ENCODE data around the gene LAMA3.

The LAMA3 gene

GRCh38 chr18:23893653-23894052 lies 204.4 kb downstream of the LAMA3 start:
- TF ChIP-seq CTCF (IDR thresholded peaks at IDR 0.05), result no peak
- peaks cover 0 to 9% (median 1%) of the 10 kb centered on the region in 4 donors for H3K4me1 ChIP-seq
- intact Hi-C loops (cut with DNase I; ENCODE audit: low total_unique reads), result no loop called here
- peaks cover 0 to 7% (median 0%) of the 10 kb centered on the region in 3 donors for H3K36me3 ChIP-seq
- no peaks in the 10 kb centered on the region for H3K9me3 ChIP-seq
- no peak overlapping the region for H3K4me3 ChIP-seq
- no peak for DNase-seq
- H3K27ac ChIP-seq, result no peak overlapping the region
- H3K27me3 ChIP-seq, result no peaks in the 10 kb centered on the region

GRCh38 chr18:23894661-23895175 lies 205.5 kb downstream of the LAMA3 start:
- DNase-seq, result no peak
- peaks cover 0 to 7% (median 7%) of the 10 kb centered on the region in 3 donors for H3K36me3 ChIP-seq
- intact Hi-C loops (cut with DNase I; ENCODE audit: low total_unique reads), result no loop called here

GRCh38 chr18:23897291-23897690 lies 208.0 kb downstream of the LAMA3 start:
- intact Hi-C loops (cut with DNase I; ENCODE audit: low total_unique reads), result no loop called here

More at GRCh38 chr18:23894661-23895175, 205.5 kb downstream of the LAMA3 start:
- Histone ChIP-seq H3K4me3 (no peak overlapping the region), H3K27me3 (no peaks in the 10 kb centered on the region), H3K27ac (no peak overlapping the region), H3K9me3 (no peaks in the 10 kb centered on the region), H3K4me1 (peaks cover 0 to 9% (median 1%) of the 10 kb centered on the region in 4 donors)
- TF ChIP-seq CTCF (IDR thresholded peaks at IDR 0.05), result no peak

GRCh38 chr18:23897733-23898132 lies 208.5 kb downstream of the LAMA3 start:
- intact Hi-C loops (cut with DNase I; ENCODE audit: low total_unique reads), result no loop called here
- no peak for TF ChIP-seq CTCF (IDR thresholded peaks at IDR 0.05)
- DNase-seq, result no peak
- peaks cover 0 to 15% (median 7%) of the 10 kb centered on the region in 3 donors for H3K36me3 ChIP-seq
- H3K9me3 ChIP-seq, result no peaks in the 10 kb centered on the region
- H3K4me1 ChIP-seq, result no peaks in the 10 kb centered on the region
- H3K27me3 ChIP-seq, result no peaks in the 10 kb centered on the region
- H3K27ac ChIP-seq, result no peak overlapping the region
- H3K4me3 ChIP-seq, result no peak overlapping the region

More at GRCh38 chr18:23897291-23897690, 208.0 kb downstream of the LAMA3 start:
- H3K4me1 ChIP-seq, result no peaks in the 10 kb centered on the region
- no peak for DNase-seq
- no peak for TF ChIP-seq CTCF (IDR thresholded peaks at IDR 0.05)
- H3K4me3 ChIP-seq, result no peak overlapping the region
- no peaks in the 10 kb centered on the region for H3K27me3 ChIP-seq
- H3K27ac ChIP-seq, result no peak overlapping the region
- no peaks in the 10 kb centered on the region for H3K9me3 ChIP-seq
- peaks cover 0 to 15% (median 7%) of the 10 kb centered on the region in 3 donors for H3K36me3 ChIP-seq

- peaks cover 0 to 26% (median 7%) of the 10 kb centered on the region in 3 donors for H3K36me3 ChIP-seq
- no peak for TF ChIP-seq CTCF (IDR thresholded peaks at IDR 0.05)
Observed at GRCh38 chr18:23900994-23901393, 211.7 kb downstream of the LAMA3 start.

More at GRCh38 chr18:23900994-23901393, 211.7 kb downstream of the LAMA3 start:
- Histone ChIP-seq H3K9me3 (no peaks in the 10 kb centered on the region), H3K4me3 (no peak overlapping the region), H3K27me3 (no peaks in the 10 kb centered on the region), H3K4me1 (no peaks in the 10 kb centered on the region), H3K27ac (no peak overlapping the region)
- DNase-seq, result no peak
- intact Hi-C loops (cut with DNase I; ENCODE audit: low total_unique reads), result loop anchor here (10.0 kb wide), 1 partner anchor 86 kb away; no protein-coding TSS in a partner anchor
